ENCODE results near the gene EIF4E1B.

EIF4E1B gene

GRCh38 chr5:176692326-176692725 is 61.9 kb downstream of the EIF4E1B start:
- TF ChIP-seq HDGF (IDR thresholded peaks at IDR 0.05; ENCODE audit: borderline replicate concordance) (no peak), ELF4 (IDR thresholded peaks at IDR 0.05) (no peak), FOXK2 (IDR thresholded peaks at IDR 0.05) (no peak), BHLHE40 (IDR thresholded peaks at IDR 0.05; ENCODE audit: borderline replicate concordance) (no peak), L3MBTL2 (conservative IDR thresholded peaks at IDR 0.05) (no peak), FOXM1 (IDR thresholded peaks at IDR 0.05; ENCODE audit: borderline replicate concordance) (no peak), SP1 (IDR thresholded peaks at IDR 0.05) (no peak), ZNF384 (IDR thresholded peaks at IDR 0.05) (no peak), TARDBP (IDR thresholded peaks at IDR 0.05) (no peak), LEF1 (IDR thresholded peaks at IDR 0.05; ENCODE audit: borderline replicate concordance) (no peak), FOXA1 (IDR thresholded peaks at IDR 0.05) (no peak), NFRKB (IDR thresholded peaks at IDR 0.05) (no peak), ARNT (IDR thresholded peaks at IDR 0.05) (no peak), PKNOX1 (IDR thresholded peaks at IDR 0.05) (no peak), SUZ12 (IDR thresholded peaks at IDR 0.05) (no peak), CTBP1 (IDR thresholded peaks at IDR 0.05; ENCODE audit: borderline replicate concordance) (no peak)
- no peak for DNase-seq (ENCODE audit: extremely low spot score)
- POLR2A ChIA-PET: no interaction called here
- CTCF ChIA-PET: interaction anchor here (0.9 to 4.3 kb wide), 2 partner anchors 32 to 46 kb away, joined by 4 to 27 read pairs; no protein-coding TSS in a partner anchor

GRCh38 chr5:176692839-176693476 is 62.5 kb downstream of the EIF4E1B start:
- ChIA-PET POLR2A (no interaction called here), CTCF (interaction anchor here (0.8 to 4.3 kb wide), 3 partner anchors 32 to 116 kb away, joined by 3 to 27 read pairs (median 3); no protein-coding TSS in a partner anchor)
- no peak for DNase-seq (ENCODE audit: extremely low spot score)
- TF ChIP-seq ARNT (IDR thresholded peaks at IDR 0.05): no peak
- peak; percentile 69; the same call in 1 of the 2 replicates for TF ChIP-seq CTBP1 (IDR thresholded peaks at IDR 0.05; ENCODE audit: borderline replicate concordance)
- no peak for TF ChIP-seq SP1 (IDR thresholded peaks at IDR 0.05)

- POLR2A ChIA-PET: no interaction called here
- no peak for DNase-seq (ENCODE audit: extremely low spot score)
- TF ChIP-seq SP1 (IDR thresholded peaks at IDR 0.05) (no peak), ZNF384 (IDR thresholded peaks at IDR 0.05) (no peak), PKNOX1 (IDR thresholded peaks at IDR 0.05) (peak; percentile 76)
- CTCF ChIA-PET: interaction anchor here (0.6 to 4.3 kb wide), 4 partner anchors 14 to 116 kb away, joined by 3 to 27 read pairs (median 3); no protein-coding TSS in a partner anchor
Observed at GRCh38 chr5:176693477-176693851, 63.0 kb downstream of the EIF4E1B start.

GRCh38 chr5:176694146-176694545 is 63.7 kb downstream of the EIF4E1B start:
- ChIA-PET POLR2A (no interaction called here), CTCF (interaction anchor here (0.6 to 4.3 kb wide), 2 partner anchors 14 to 34 kb away, joined by 3 to 27 read pairs; no protein-coding TSS in a partner anchor)
- TF ChIP-seq ARNT (IDR thresholded peaks at IDR 0.05) (no peak), BHLHE40 (IDR thresholded peaks at IDR 0.05; ENCODE audit: borderline replicate concordance) (no peak), ELF4 (IDR thresholded peaks at IDR 0.05) (no peak), FOXM1 (IDR thresholded peaks at IDR 0.05; ENCODE audit: borderline replicate concordance) (no peak), ZNF384 (IDR thresholded peaks at IDR 0.05) (no peak), CTBP1 (IDR thresholded peaks at IDR 0.05; ENCODE audit: borderline replicate concordance) (no peak), PKNOX1 (IDR thresholded peaks at IDR 0.05) (no peak), L3MBTL2 (conservative IDR thresholded peaks at IDR 0.05) (no peak), FOXA1 (IDR thresholded peaks at IDR 0.05) (no peak), NFRKB (IDR thresholded peaks at IDR 0.05) (no peak), FOXK2 (IDR thresholded peaks at IDR 0.05) (no peak), SUZ12 (IDR thresholded peaks at IDR 0.05) (no peak), LEF1 (IDR thresholded peaks at IDR 0.05; ENCODE audit: borderline replicate concordance) (no peak)
- no peak for DNase-seq (ENCODE audit: extremely low spot score)

- DNase-seq (ENCODE audit: extremely low spot score): no peak
- TF ChIP-seq LEF1 (IDR thresholded peaks at IDR 0.05; ENCODE audit: borderline replicate concordance) (no peak), CTBP1 (IDR thresholded peaks at IDR 0.05; ENCODE audit: borderline replicate concordance) (no peak), FOXA1 (IDR thresholded peaks at IDR 0.05) (no peak), L3MBTL2 (conservative IDR thresholded peaks at IDR 0.05) (no peak), FOXM1 (IDR thresholded peaks at IDR 0.05; ENCODE audit: borderline replicate concordance) (no peak), PKNOX1 (IDR thresholded peaks at IDR 0.05) (no peak), BHLHE40 (IDR thresholded peaks at IDR 0.05; ENCODE audit: borderline replicate concordance) (no peak), NFRKB (IDR thresholded peaks at IDR 0.05) (no peak), ELF4 (IDR thresholded peaks at IDR 0.05) (no peak), FOXK2 (IDR thresholded peaks at IDR 0.05) (no peak), ZNF384 (IDR thresholded peaks at IDR 0.05) (no peak), TARDBP (IDR thresholded peaks at IDR 0.05) (no peak), ARNT (IDR thresholded peaks at IDR 0.05) (no peak), HDGF (IDR thresholded peaks at IDR 0.05; ENCODE audit: borderline replicate concordance) (no peak), SP1 (IDR thresholded peaks at IDR 0.05) (no peak)
- CTCF ChIA-PET: interaction anchor here (4.3 kb wide), 1 partner anchor 34 kb away, joined by 27 read pairs; no protein-coding TSS in a partner anchor
- POLR2A ChIA-PET: no interaction called here
Observed at GRCh38 chr5:176694631-176695030, 64.2 kb downstream of the EIF4E1B start.

Measured in HEK293T (cell line).